CD1c-positive myeloid dendritic cell (primary cell): Measurements from ENCODE around the gene CNN1.
A peak's percentile ranks its signal among the peaks of the same experiment; 100 is the strongest.
"Not testable (repeated sequence)": the region's sequence is repeated elsewhere in the genome, so short reads cannot be mapped to it uniquely, and the experiment has no call there.

ENCODE experiments used
- DNase-seq: peaks from one replicate; pipeline ENCODE4 v3.0.0-alpha.2; 2016; ENCODE audit errors: extremely low spot score

CNN1 gene

GRCh38 chr19:11534948-11535347, 3.7 kb upstream of the CNN1 start:
- DNase-seq = peak; percentile 23

GRCh38 chr19:11535792-11536595, 2.7 kb upstream of the CNN1 start:
- peak; percentile 94 for DNase-seq

- no peak for DNase-seq
Observed at GRCh38 chr19:11539495-11540365, 1.1 kb downstream of the CNN1 start.

GRCh38 chr19:11540645-11541044, 2.0 kb downstream of the CNN1 start:
- no peak for DNase-seq

- no peak for DNase-seq
Observed at GRCh38 chr19:11541238-11541637, 2.6 kb downstream of the CNN1 start.

- DNase-seq = no peak
Observed at GRCh38 chr19:11547929-11548700, 9.5 kb downstream of the CNN1 start.

- DNase-seq = no peak
Observed at GRCh38 chr19:11549386-11549953, 10.8 kb downstream of the CNN1 start.

- no peak for DNase-seq
Observed at GRCh38 chr19:11550265-11550664, 11.6 kb downstream of the CNN1 start.

GRCh38 chr19:11551603-11552235, 13.1 kb downstream of the CNN1 start:
- DNase-seq = no peak

GRCh38 chr19:11552666-11553372, 14.2 kb downstream of the CNN1 start:
- no peak for DNase-seq

- DNase-seq = no peak
Observed at GRCh38 chr19:11554160-11554559, 15.5 kb downstream of the CNN1 start.

- DNase-seq = no peak
Observed at GRCh38 chr19:11555246-11555645, 16.6 kb downstream of the CNN1 start.

GRCh38 chr19:11556634-11557420, 18.2 kb downstream of the CNN1 start:
- no peak for DNase-seq

GRCh38 chr19:11558881-11559828, 20.5 kb downstream of the CNN1 start, which contains the start of gene ELOF1:
Gene ELOF1, minus strand, starts transcription at chr19:11559230. Its CDS starts 4,883 bp downstream, at chr19:11554347.
- DNase-seq = peak; percentile 100

- peak; percentile 85 for DNase-seq
Observed at GRCh38 chr19:11560404-11561051, 21.9 kb downstream of the CNN1 start.

GRCh38 chr19:11563532-11563931, 24.9 kb downstream of the CNN1 start:
- no peak for DNase-seq

- not testable (repeated sequence) for DNase-seq
Observed at GRCh38 chr19:11564082-11564807, 25.6 kb downstream of the CNN1 start.
